Activated CD4-positive, alpha-beta memory T cell treated with anti-CD3 and anti-CD28 coated beads for 36 hours (primary cell): ENCODE results near the gene KCNT1. TPM values are rescaled to one million over a fixed set of nuclear protein-coding genes. Genes with fewer than 3 reads are reported as not detected.

Experiments used
- CTCF ChIA-PET: fragments of 350-600 bp; sonication (Branson Sonifier 250); formaldehyde crosslinking; loops from one replicate; lab custom pipeline; 2021; ENCODE audit warnings: antibody characterized with exemption, inconsistent platforms; lab: Charles Lee
- POLR2A ChIA-PET: fragments of 350-600 bp; sonication (Branson Sonifier 250); formaldehyde crosslinking; loops from one replicate; lab custom pipeline; 2021; ENCODE audit warnings: antibody characterized with exemption; lab: Charles Lee
- DNase-seq: peaks from one replicate; pipeline ENCODE4 v3.0.0-alpha.2; 2020
- H3K27ac Mint-ChIP-seq: one replicate; pipeline ENCODE4 v1.8.0; 2021; ENCODE audit warnings: mixed read lengths
- H3K27me3 Mint-ChIP-seq: one replicate; pipeline ENCODE4 v1.8.0; 2021; ENCODE audit warnings: mixed read lengths
- H3K36me3 Mint-ChIP-seq: one replicate; pipeline ENCODE4 v1.8.0; 2021; ENCODE audit warnings: mixed read lengths
- H3K4me1 Mint-ChIP-seq: one replicate; pipeline ENCODE4 v1.8.0; 2021; ENCODE audit warnings: low read depth, mixed read lengths
- H3K4me3 Mint-ChIP-seq: one replicate; pipeline ENCODE4 v1.8.0; 2021; ENCODE audit warnings: mild to moderate bottlenecking, mixed read lengths
- H3K9me3 Mint-ChIP-seq: one replicate; pipeline ENCODE4 v1.8.0; 2021; ENCODE audit warnings: mixed read lengths
- intact Hi-C: fragments of 100-400 bp; cut with micrococcal nuclease; formaldehyde crosslinking; loops from one replicate; pipeline ENCODE4 v1.15.1; 2023
- total RNA-seq, 2 experiments: library from RNA; stranded (reverse); gene quantifications; one replicate each; pipeline ENCODE4 v1.2.3, GENCODE V29; 2021

The KCNT1 gene
- total RNA-seq, 2 experiments from 2014 or later, result not detected

GRCh38 chr9:135737840-135738521, 36.0 kb downstream of the KCNT1 start:
- ChIA-PET POLR2A (no interaction called here), CTCF (no interaction called here)
- H3K4me1 Mint-ChIP-seq, result no peaks in the 10 kb centered on the region
- no peak overlapping the region for H3K4me3 Mint-ChIP-seq
- no peaks in the 10 kb centered on the region for H3K36me3 Mint-ChIP-seq
- H3K27ac Mint-ChIP-seq, result no peak overlapping the region
- intact Hi-C loops, result no loop called here
- peaks cover 12% of the 10 kb centered on the region for H3K27me3 Mint-ChIP-seq
- H3K9me3 Mint-ChIP-seq, result no peaks in the 10 kb centered on the region
- no peak for DNase-seq

GRCh38 chr9:135739271-135740220, 37.6 kb downstream of the KCNT1 start:
- POLR2A ChIA-PET, result no interaction called here
- Mint-ChIP-seq H3K4me3 (no peak overlapping the region), H3K9me3 (no peaks in the 10 kb centered on the region), H3K27ac (no peak overlapping the region), H3K36me3 (no peaks in the 10 kb centered on the region), H3K27me3 (peaks cover 10% of the 10 kb centered on the region), H3K4me1 (no peaks in the 10 kb centered on the region)
- DNase-seq, result no peak
- CTCF ChIA-PET, result no interaction called here
- intact Hi-C loops, result no loop called here

DNA sequence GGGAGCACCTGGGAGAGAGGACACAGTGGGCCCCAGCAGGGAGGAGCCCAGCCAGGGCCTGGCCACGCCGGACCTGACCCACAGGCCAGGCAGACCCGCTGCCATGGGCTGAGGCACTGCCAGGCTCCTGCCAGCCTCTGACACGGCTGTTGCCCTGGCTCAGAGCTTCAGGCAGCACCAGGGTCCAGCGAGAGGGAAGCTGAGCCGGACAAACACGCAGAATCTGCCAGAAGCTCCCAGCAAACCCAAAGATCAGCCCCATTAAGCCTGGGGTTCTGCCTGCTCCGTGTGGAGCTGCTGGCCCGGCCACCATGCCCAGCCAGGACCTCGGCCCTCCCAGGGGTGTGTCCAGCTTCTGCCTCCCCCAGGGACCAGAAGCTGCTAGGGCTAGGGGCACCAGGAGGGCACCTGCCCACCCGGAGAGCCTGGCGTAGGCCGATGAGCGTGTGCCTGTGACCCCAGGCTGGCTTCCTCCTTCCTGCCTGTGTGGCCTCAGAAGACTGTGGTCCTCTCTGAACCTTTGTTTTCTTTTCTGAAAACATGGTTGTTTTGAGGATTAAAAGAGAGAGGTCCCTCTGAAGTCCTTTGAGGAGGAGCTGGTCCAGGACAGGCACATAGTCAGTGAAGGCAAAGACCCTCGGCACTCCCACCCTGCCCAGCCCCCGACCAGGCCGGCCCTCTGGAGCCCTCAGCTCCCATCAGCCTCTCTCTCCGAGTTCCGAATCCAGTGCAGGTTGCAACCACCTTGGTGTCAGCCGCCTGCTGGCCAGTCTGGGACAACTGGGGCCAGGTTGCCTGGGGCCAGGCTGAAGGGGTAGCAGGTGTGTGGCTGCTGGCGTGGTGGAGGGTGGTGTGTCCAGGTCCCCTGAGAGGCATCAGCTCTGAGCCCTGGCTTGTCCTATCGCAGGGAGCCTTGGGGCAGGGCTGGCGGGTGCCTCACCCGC, 39.6 kb downstream of the KCNT1 start:
- intact Hi-C loops, result no loop called here
- Mint-ChIP-seq H3K4me3 (no peak overlapping the region), H3K9me3 (no peaks in the 10 kb centered on the region), H3K27ac (no peak overlapping the region), H3K27me3 (peaks cover 10% of the 10 kb centered on the region), H3K36me3 (no peaks in the 10 kb centered on the region), H3K4me1 (no peaks in the 10 kb centered on the region)
- no peak for DNase-seq
- ChIA-PET POLR2A (no interaction called here), CTCF (no interaction called here)

- intact Hi-C loops, result no loop called here
These were observed 41.0 kb downstream of the KCNT1 start for GRCh38 chr9:135743021-135743420.

GRCh38 chr9:135743546-135744332, 41.8 kb downstream of the KCNT1 start:
- H3K4me1 Mint-ChIP-seq, result no peaks in the 10 kb centered on the region
- no peak overlapping the region for H3K27ac Mint-ChIP-seq
- ChIA-PET CTCF (no interaction called here), POLR2A (no interaction called here)
- H3K9me3 Mint-ChIP-seq, result no peaks in the 10 kb centered on the region
- H3K4me3 Mint-ChIP-seq, result no peak overlapping the region
- no peaks in the 10 kb centered on the region for H3K36me3 Mint-ChIP-seq
- intact Hi-C loops, result no loop called here
- DNase-seq, result no peak
- H3K27me3 Mint-ChIP-seq, result peaks cover 4% of the 10 kb centered on the region

More at GRCh38 chr9:135743021-135743420, 41.0 kb downstream of the KCNT1 start:
- ChIA-PET CTCF (no interaction called here), POLR2A (no interaction called here)
- no peak for DNase-seq
- Mint-ChIP-seq H3K36me3 (no peaks in the 10 kb centered on the region), H3K4me1 (no peaks in the 10 kb centered on the region), H3K27me3 (peaks cover 4% of the 10 kb centered on the region), H3K4me3 (no peak overlapping the region), H3K27ac (no peak overlapping the region), H3K9me3 (no peaks in the 10 kb centered on the region)

DNA sequence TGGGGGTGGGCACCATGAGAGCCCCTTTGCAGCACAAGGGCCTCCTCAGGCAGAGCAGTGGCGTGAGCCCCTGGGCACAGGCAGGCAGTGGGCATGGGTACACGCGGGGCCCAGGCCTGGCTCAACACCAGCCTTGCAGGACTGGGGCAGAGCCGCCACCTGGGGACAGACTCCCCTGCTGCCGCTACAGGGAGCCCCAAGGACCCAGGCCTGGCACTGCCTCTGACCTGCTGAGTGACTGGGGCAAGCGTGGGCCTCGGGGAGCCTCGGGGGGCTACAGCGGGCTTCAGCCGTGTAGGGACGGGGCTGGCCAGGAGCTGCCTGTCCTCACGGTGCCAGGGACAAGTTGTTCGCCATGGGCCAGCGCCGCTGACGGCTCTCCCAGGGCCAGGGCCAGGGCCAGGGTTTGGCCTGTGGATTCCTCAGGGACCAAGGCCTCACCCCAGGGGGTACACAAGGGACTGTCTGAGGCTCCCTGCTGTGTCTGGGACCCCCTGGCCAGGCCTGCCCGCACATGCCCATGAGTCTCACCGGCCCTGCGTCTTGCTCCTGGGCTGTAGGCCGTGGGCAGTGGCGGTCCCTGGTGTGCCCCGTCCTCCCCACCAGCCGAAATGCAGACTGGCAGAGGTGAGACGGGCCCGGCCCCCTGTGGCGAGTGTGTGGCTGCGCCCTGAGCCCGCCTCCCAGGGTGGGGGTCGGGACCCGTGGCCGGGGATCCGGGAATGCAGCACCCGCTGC, 42.5 kb downstream of the KCNT1 start:
- Mint-ChIP-seq H3K9me3 (no peaks in the 10 kb centered on the region), H3K4me3 (no peak overlapping the region), H3K27ac (no peak overlapping the region), H3K4me1 (no peaks in the 10 kb centered on the region), H3K36me3 (no peaks in the 10 kb centered on the region), H3K27me3 (peaks cover 4% of the 10 kb centered on the region)
- ChIA-PET CTCF (no interaction called here), POLR2A (no interaction called here)
- DNase-seq, result no peak
- intact Hi-C loops, result no loop called here

- CTCF ChIA-PET, result no interaction called here
- Mint-ChIP-seq H3K4me3 (no peak overlapping the region), H3K36me3 (no peaks in the 10 kb centered on the region), H3K9me3 (no peaks in the 10 kb centered on the region), H3K27ac (no peak overlapping the region), H3K27me3 (no peaks in the 10 kb centered on the region), H3K4me1 (no peaks in the 10 kb centered on the region)
- intact Hi-C loops, result no loop called here
- no peak for DNase-seq
- POLR2A ChIA-PET, result no interaction called here
These were observed 43.2 kb downstream of the KCNT1 start for GRCh38 chr9:135745189-135745588.

GRCh38 chr9:135745686-135746324, 43.8 kb downstream of the KCNT1 start:
- no peak overlapping the region for H3K27ac Mint-ChIP-seq
- POLR2A ChIA-PET, result no interaction called here
- CTCF ChIA-PET, result no interaction called here
- no peaks in the 10 kb centered on the region for H3K27me3 Mint-ChIP-seq
- intact Hi-C loops, result no loop called here
- no peak for DNase-seq
- no peaks in the 10 kb centered on the region for H3K36me3 Mint-ChIP-seq
- H3K4me3 Mint-ChIP-seq, result no peak overlapping the region
- H3K9me3 Mint-ChIP-seq, result no peaks in the 10 kb centered on the region
- H3K4me1 Mint-ChIP-seq, result no peaks in the 10 kb centered on the region

DNA sequence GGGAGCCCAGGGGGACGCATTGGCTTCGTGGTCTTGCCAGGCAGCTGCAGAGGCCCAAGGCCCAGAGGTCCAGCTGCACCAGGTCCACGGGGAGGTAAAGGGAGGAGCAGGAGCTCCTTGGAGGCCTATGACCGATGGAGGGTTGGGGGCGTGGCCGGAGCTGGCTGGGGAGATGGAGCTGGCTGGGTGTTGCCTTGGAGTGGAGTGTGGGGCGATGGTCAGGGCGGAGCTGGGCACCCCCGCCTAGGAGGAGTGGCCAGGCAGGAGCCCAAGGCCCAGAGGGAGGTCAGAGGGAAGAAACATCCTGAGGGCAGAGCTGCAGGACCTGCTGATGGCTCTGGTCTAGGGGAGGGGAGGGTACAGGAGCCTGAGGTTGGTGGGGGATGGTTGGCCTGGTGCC, 44.6 kb downstream of the KCNT1 start:
- Mint-ChIP-seq H3K9me3 (no peaks in the 10 kb centered on the region), H3K36me3 (no peaks in the 10 kb centered on the region), H3K27ac (no peak overlapping the region), H3K4me3 (no peak overlapping the region), H3K27me3 (no peaks in the 10 kb centered on the region), H3K4me1 (no peaks in the 10 kb centered on the region)
- CTCF ChIA-PET, result no interaction called here
- POLR2A ChIA-PET, result no interaction called here
- no peak for DNase-seq
- intact Hi-C loops, result no loop called here

GRCh38 chr9:135747311-135747710, 45.3 kb downstream of the KCNT1 start:
- H3K27me3 Mint-ChIP-seq, result no peaks in the 10 kb centered on the region
- no peaks in the 10 kb centered on the region for H3K4me1 Mint-ChIP-seq
- ChIA-PET POLR2A (no interaction called here), CTCF (no interaction called here)
- H3K27ac Mint-ChIP-seq, result no peak overlapping the region
- H3K4me3 Mint-ChIP-seq, result no peak overlapping the region
- DNase-seq, result no peak
- H3K9me3 Mint-ChIP-seq, result no peaks in the 10 kb centered on the region
- no peaks in the 10 kb centered on the region for H3K36me3 Mint-ChIP-seq
- intact Hi-C loops, result no loop called here

DNA sequence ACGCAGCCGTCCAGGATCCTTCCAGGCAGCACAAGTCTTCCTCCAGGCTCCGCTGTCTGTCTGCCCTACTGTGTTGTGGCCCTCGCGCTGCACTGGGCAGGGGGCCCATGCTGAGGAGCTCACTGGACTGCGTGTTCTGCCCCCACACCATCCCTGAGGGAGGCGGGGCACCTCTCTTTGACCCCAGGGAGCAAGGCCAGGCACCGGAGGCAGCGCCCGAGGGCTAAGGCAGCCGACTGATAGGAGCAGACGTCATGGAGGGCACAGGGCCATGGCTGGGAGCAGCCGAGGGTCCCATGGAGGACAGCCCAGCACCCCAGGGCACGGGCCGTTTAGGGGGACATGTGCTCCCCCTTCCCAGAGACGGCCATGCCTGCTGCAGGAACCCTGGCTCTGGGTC, 46.7 kb downstream of the KCNT1 start:
- ChIA-PET POLR2A (no interaction called here), CTCF (no interaction called here)
- Mint-ChIP-seq H3K4me3 (no peak overlapping the region), H3K27me3 (no peaks in the 10 kb centered on the region), H3K4me1 (no peaks in the 10 kb centered on the region), H3K9me3 (no peaks in the 10 kb centered on the region), H3K27ac (no peak overlapping the region), H3K36me3 (no peaks in the 10 kb centered on the region)
- no peak for DNase-seq
- intact Hi-C loops, result no loop called here
